Activated CD8-positive, alpha-beta memory T cell treated with anti-CD3 and anti-CD28 coated beads, Interleukin-2, amount 50 U/mL, for 48 hours (primary cell): Measurements from ENCODE around the gene CDK6.
A peak's percentile ranks its signal among the peaks of the same experiment; 100 is the strongest.
"Not testable (repeated sequence)": the region's sequence is repeated elsewhere in the genome, so short reads cannot be mapped to it uniquely, and the experiment has no call there.

ENCODE experiments used
- DNase-seq: peaks from one replicate; pipeline ENCODE4 v3.0.0-alpha.2; 2020

The CDK6 gene

GRCh38 chr7:92836489-92836999 lies at the start of gene CDK6:
Gene CDK6 (minus strand): TSS chr7:92836573. CDS start chr7:92833323, 3,250 bp downstream.
- peak; percentile 85 for DNase-seq

DNA sequence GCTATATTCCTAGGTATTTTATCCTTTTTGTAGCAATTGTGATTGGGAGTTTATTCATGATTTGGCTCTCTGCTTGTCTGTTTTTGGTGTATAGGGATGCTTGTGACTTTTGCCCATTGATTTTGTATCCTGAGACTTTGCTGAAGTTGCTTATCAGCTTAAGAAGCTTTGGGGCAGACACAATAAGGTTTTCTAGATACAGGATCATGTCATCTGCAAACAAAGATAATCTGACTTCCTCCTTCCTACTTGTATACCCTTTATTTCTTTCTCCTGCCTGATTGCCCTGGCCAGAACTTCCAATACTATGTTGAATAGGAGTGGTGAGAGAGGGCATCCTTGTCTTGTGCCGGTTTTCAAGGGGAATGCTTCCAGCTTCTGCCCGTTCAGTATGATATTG lies 49.7 kb upstream of the CDK6 start:
- not testable (repeated sequence) for DNase-seq

GRCh38 chr7:92884218-92884617 lies 47.8 kb upstream of the CDK6 start:
- DNase-seq: no peak

GRCh38 chr7:92882760-92883159 lies 46.4 kb upstream of the CDK6 start:
- no peak for DNase-seq

GRCh38 chr7:92881091-92881485 lies 44.7 kb upstream of the CDK6 start:
- DNase-seq: no peak

DNA sequence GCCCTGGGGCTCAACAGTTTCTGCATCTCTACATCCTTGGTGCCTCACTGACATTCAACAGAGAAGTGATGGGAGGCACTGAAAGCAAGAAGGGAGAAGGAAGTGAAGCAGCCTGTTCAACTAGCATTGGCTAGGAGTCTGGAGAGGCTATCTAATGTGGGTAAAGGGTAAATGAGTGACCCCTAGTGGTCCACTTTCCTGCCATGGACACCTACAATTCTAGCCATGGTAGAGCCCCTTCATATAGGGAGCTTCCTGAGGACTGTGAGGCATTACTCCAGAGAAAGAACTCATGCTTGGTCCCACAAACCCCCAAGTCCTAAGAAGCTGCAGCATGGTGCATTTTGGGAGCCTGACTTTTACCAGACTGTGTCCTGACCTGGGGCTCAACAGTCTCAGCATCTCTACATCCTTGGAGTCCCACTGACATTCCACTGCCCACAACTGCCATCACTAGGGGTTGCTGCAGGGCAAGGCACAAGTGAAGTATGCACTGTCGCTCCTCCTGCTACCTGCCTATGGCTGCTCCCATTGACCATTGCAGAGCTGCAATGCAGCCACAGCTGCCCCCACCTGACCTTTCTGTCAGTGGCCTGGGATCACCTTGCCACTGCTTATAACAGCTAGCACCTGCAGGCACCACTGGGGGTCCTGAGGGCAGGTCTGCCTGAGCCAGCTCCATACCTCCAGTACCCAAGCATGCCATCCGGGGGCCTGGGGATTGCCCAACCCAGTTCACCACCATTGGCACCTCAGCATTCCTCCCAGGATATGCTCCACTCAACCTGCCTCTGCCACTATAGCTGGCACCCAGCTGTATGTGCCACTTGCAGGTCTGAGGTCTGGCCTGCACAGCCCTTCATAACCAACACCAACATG lies 44.1 kb upstream of the CDK6 start:
- DNase-seq: no peak

DNA sequence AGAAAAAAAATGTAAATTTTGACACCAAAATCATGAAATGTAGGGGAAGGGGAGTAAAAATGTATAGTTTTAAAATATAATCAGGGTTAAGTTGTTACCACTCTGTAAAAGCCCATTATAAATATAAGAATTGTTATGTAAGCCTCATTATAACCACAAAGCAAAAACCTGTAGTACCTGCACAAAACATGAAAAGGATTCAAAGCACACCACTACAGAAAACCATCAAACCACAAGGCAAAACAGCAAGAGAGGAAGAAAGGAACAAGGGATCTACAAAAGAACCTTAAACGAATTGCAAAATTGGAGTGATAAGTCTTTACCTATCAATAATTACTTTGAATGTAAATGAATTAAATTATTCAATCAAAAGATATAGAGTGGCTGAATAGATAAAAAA lies 41.0 kb upstream of the CDK6 start:
- no peak for DNase-seq

GRCh38 chr7:92876836-92877235 lies 40.5 kb upstream of the CDK6 start:
- DNase-seq: no peak

- no peak for DNase-seq
Measured at GRCh38 chr7:92875719-92876118, 39.3 kb upstream of the CDK6 start.

- no peak for DNase-seq
Measured at GRCh38 chr7:92875173-92875572, 38.8 kb upstream of the CDK6 start.

DNA sequence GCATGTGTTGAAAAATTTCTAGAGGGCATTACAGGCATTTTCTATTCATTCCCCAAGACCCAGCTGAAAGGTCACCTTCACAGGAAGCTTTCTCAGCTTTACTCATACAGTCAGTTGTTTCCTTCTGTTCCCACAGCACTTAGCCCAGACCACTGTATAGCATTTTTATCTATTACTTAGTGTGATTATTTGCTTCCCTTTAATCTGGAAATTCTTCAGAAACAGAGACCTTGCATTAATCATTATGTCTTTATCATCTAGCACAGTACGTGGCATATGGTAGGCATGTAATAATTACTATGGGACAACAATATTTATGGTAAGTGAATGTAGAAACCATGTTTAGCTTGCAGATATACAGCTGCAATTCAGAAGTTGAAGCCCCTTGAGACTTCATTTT lies 38.2 kb upstream of the CDK6 start:
- no peak for DNase-seq

DNA sequence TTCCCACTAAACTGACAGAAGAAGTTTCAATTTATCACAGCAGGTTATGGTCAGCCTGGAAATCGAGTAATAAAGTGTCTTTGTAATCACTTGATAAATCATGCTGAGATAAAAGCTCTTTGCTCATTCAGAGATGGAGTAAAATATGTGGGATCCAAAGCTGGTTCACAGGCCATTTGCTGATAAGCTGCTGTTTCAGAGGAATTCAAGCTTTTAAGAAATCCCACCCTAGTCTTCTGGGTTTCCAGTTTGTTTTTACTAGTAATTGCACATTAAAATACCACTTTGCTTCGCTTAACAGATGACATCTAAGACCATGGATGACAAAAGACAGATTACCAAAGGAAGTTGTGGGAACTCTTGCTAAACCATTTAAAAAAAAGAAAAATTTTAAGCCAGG lies 37.4 kb upstream of the CDK6 start:
- DNase-seq: no peak

DNA sequence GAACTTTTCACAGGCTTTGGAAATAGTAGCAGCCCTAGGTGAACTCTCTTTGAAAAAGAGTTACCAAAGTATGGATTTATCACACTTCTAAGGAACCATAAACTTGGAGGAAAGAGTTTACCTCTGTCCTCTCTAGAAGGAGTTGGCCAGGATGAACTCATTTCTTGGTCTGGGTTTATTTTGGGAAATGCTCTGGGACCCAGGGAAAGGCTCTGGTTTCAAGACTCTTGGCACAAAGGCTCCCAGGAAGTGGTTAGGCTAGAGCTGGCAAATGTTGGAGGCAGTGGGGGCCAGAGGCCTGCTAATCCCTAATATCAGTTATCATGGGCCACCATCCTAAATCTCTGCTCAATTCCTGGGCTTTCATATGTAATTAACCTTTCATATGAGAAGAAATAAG lies 36.3 kb upstream of the CDK6 start:
- no peak for DNase-seq

DNA sequence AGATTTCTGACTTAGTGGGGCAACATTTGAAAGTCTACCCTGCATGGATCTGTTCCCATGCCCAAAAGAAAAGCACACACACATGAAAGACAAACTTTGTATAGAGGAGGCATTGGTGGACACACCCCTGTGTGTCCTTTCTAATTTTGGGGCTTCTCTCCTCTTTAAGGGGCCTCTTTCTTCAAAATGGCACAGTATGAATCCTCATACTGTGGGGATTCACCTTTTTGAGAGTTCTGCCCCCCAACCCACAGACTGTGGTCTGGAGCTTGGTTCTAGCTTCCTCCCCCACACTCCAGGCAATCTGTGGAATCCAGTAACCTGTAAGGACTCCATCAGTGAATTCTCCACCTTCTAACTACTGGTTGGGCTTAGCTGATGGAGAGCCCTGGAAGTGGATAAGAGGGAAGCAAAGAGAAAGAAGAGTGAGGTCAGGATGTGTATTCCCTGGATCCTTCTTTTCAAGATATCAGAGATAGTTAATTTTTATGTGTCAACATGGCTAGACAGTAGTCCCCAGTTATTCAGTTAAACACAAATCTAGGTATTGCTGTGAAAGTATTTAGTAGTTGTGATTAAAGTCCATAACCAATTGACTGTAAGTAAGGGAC lies 32.4 kb upstream of the CDK6 start:
- no peak for DNase-seq

DNA sequence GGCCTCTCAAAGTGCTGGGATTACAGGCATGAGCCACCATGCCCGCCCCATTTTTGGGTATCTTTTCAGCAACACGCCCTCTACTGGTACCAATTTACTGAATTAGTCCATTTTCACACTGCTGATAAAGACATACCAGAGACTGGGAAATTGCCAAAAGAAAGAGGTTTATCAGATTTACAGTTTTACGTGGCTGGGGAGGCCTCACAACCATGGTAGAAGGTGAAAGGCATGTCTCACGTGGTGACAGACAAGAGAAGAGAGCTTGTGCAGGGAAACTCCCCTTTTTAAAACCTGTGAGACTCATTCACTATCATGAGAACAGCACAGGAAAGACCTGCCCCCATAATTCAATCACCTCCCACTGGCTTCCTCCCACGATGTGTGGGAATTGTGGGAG lies 27.8 kb upstream of the CDK6 start:
- not testable (repeated sequence) for DNase-seq

GRCh38 chr7:92856436-92856835 lies 20.1 kb upstream of the CDK6 start:
- DNase-seq: no peak

GRCh38 chr7:92854501-92855238 lies 18.3 kb upstream of the CDK6 start:
- DNase-seq: no peak

DNA sequence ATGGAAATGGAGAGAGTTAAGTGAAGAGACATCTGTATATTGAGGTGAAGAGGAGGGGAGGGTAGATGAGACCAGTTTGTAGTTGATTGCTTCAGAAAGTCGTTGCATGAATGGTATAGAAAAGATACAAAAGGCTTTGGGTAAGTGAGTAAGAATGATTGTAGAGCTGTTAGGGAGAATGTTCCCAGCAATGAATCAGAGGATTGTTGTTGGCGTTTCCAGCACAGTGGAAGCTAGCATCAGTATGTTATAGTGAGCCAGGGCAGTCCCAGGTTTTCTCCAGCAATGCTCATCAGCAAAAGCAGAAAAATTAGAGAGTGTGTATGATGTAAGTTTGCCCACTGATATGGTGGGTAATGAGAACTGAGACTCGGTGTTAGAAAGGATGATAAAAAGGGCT lies 15.4 kb upstream of the CDK6 start:
- DNase-seq: no peak

GRCh38 chr7:92850516-92850915 lies 14.1 kb upstream of the CDK6 start:
- no peak for DNase-seq

DNA sequence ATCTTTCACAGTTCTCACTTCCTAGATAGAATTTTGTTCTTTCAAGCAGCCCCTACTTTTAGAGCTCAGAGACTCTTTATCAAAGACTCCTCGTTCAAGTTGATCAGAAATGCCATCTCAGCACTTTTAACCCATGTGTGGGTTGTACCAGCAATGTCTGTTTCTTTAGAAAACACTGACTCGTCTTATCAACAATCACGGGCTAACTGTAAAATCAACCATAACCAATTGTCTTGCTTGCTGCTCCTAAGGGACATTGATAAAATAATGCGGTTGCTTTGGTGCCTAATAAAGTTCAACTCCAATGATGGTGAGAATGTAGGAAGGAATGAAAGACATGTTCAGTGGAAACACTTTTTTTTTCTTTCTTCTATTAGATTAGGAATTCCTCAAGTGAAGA lies 12.9 kb upstream of the CDK6 start:
- DNase-seq: no peak

DNA sequence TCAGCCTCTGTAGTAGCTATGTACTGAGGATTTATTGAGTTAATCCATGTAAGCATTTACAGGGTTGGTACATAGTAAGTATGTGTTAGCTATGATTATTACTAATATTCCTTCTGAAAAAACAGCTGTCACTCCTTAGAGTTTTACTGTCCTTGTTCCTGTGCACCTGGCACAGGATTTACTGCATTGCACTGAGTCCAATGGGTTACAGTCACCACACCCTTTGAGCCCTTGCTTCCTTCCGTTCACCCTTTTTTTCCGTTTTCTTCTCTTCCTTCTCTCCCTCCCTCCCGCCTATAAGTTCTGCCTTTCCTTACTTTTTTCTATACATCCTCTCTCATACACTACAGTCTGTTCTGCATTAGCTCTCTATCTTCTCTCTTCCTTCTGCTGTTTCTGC lies 12.5 kb upstream of the CDK6 start:
- no peak for DNase-seq

- DNase-seq: no peak
Measured at GRCh38 chr7:92848441-92848840, 12.1 kb upstream of the CDK6 start.

- no peak for DNase-seq
Measured at GRCh38 chr7:92847305-92847704, 10.9 kb upstream of the CDK6 start.

GRCh38 chr7:92845736-92846135 lies 9.4 kb upstream of the CDK6 start:
- no peak for DNase-seq
